ENCODE data around the gene GCNA.

The GCNA gene

GRCh38 chrX:71578253-71579135 is at the start of gene GCNA:
Gene GCNA (plus strand): TSS chrX:71578437. CDS start chrX:71580822, 2,385 bp downstream.
- DNase-seq (ENCODE audit: low read depth, low spot score): no peak

DNA sequence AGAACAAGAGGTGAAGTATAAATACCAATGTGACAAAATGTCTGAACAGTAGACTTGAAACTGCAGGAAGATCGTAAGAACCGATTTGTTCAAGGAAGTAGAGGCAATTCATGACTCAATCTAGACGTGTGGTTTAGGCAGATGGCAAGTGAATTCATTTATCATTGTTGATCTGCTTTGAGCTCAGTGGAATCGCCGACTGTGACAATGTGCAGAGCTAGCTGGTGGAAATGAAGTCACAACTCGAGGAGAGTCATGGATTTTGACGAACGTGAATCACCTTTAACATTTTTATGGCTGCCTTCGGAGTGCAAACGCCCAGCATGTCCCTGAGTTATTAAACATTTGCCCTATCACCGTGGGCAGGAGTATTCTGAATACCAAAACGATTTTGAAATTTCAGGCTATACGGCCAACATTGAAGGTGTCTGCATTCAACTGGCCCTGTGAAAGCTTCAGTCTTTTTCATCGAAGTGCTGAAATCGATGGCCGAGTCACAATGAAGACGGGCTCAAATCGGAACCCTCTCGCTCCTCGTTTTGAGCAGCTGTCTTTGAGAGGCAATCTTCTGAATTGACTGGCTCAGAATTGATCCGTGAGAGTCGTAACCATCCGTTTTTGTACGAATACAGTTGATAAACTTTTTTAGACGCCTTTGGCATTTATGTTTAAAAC is 46.0 kb upstream of the GCNA start:
- DNase-seq (ENCODE audit: low read depth, low spot score): no peak

GRCh38 chrX:71532753-71533425 is 45.3 kb upstream of the GCNA start, which contains the start of gene OGT:
Gene OGT (plus strand): TSS chrX:71533104. CDS start chrX:71533300, 196 bp downstream.
- peak; percentile 99 for DNase-seq (ENCODE audit: low read depth, low spot score)

DNA sequence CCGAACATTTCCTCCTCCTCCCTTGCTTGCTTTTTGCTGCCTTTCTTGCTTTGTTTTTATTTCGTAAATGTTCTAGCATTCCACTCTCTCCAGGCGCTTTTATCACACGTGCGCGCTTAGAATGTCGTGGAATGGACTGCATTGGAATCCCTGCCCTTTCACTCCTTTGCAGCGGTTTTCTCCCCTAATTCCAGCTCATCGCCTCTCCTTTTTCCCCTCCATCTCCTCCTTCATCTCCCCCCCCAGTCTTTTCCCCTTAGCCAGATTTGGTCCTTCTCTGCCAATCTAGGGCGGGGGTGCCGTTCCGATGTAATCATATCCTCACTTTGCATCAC is 44.8 kb upstream of the GCNA start:
- DNase-seq (ENCODE audit: low read depth, low spot score): no peak

DNA sequence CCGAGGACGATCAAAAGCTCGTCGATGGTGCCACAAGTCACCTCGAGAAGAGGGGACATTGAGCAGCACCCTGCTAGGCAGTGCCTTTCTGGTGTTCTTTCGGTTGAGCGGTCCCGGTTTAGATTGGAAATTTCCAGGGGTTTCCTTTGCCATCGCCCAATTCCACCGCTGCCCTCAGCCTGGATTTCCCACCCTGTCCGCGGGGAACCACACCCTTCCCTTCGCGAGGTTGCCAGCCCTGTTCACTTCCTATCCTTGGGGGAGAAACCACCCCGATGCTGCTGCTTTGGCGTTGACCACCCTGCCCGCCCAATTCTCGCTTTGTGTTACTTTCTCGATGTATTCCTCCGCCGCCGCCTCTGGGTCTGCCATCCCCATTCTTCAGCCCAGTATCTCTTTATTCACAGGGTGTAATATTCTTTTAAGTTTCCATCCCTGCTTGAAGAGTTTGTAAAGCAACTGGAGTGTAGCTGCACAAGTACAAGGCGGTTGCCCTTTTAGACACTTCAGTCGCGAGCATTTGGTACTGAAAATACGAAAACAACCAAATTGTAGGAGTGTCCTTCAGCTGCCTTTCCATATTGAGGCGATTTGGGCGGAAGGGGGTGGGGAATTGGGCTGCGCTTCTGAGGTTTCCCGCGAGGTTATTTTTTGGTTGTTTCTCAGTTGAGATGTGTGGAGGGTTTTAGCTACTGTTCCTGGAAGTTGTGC is 44.2 kb upstream of the GCNA start:
- DNase-seq (ENCODE audit: low read depth, low spot score): peak; percentile 73

DNA sequence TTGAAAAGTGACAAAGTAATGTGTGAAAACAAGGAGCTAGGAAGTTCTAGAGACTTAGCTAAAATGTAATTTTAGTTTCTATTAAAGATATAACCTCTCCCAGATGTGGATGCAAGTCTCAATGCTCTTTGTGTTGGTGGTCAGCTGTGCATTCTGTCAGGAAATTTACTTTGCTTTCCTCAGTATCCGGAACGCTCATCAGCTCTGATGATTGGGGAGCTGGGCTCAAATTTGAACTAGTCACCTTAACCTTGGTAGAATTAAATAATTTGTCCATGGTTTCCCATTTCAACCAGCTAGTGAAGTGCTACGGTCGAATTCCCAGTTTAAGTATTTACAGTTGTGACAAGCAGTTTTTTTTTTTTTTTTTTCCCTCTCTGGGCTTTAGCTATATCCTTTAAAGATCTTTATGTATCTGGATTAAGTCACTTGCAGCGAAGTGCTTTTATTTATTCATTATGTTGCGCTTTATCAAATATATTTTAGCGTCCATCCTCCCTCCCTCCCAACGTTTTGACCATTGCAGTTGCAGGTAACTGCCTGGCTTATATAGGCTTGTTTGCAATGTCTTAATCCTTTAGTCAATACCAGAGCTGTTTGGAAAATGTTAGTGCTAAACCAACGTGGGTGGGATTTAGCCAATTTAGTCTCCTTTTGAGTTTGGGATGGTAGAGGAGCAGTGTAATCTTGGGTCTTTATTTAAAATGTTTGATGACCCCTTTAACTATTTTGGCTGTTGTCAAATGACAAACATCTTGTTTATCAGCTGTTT is 43.3 kb upstream of the GCNA start:
- DNase-seq (ENCODE audit: low read depth, low spot score): no peak

DNA sequence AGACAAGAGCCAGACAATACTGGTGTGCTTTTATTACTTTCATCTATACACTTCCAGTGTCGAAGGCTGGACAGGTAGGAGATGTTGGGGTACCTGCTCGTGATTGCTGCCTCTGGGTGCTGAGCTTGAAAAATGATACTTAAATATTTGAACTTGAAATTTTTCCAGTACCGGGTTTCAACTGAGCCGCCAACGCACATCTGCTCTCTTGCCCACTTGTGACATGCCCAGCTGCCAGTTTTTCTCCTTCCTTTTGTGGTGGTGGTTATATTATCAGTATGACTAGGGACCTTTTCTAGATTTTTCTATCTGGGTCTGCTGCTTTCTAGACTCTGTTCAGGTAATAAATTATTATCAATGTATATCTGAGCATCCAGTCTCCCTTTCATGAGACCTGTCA is 42.0 kb upstream of the GCNA start:
- DNase-seq (ENCODE audit: low read depth, low spot score): no peak

- no peak for DNase-seq (ENCODE audit: low read depth, low spot score)
Measured at GRCh38 chrX:71537743-71538142, 40.5 kb upstream of the GCNA start.

- DNase-seq (ENCODE audit: low read depth, low spot score): no peak
Measured at GRCh38 chrX:71540801-71541200, 37.4 kb upstream of the GCNA start.

GRCh38 chrX:71541210-71542022 is 36.8 kb upstream of the GCNA start:
- DNase-seq (ENCODE audit: low read depth, low spot score): no peak

DNA sequence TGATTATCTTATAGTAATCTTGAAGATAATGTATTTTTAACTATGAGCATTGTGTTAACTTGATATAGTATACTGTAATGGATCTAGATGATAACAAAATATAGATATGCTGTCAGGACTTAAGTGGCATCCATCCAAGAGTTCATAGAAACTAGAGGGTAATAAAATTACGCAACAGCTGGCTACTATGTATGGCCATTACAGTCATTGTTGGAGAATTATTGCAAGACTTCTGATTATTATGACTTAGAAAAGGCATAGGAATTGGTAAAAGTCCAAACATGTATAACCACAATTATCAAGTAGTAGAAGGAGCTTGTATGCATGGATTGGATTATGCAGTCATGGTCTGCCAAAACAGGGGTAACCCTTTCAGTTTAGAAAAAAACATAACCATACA is 35.8 kb upstream of the GCNA start:
- no peak for DNase-seq (ENCODE audit: low read depth, low spot score)

DNA sequence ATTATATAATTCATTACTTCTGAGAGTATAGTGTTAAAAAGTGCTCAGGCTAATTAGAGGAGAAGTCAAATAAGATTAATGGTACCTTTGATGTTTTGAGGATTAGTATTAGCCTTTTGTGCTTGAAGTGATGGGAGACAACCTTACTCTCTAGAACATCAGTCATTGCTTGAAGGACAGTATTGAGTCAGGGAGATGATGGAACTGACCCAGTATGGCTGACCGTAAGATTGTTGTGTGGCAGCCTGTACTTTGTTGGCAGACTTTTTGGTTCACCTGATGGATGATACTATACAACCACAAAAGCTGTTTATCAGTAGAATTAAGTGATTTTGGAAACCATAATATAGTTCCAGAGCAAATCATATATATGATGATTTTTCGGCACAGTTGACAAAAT is 35.4 kb upstream of the GCNA start:
- DNase-seq (ENCODE audit: low read depth, low spot score): no peak

- DNase-seq (ENCODE audit: low read depth, low spot score): no peak
Measured at GRCh38 chrX:71543316-71543715, 34.9 kb upstream of the GCNA start.

DNA sequence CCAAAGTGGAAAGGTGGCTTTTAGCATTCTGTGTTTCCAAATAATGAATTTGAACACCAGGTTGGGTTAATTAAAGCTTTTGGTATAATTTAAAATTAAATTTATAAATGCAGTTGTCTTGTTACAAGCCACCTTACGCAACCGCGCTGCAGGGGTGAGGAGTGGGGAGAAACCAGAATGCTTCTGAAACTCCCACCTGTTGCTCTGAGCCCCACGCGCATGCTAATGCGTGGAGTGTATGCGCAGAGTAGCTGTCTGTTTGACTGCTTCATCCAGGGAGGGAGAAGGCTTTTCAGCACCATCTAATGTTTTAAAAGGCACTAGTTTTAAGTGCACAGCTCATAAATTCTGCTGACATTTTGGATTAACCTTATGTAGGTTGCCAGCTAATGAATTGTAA is 32.9 kb upstream of the GCNA start:
- no peak for DNase-seq (ENCODE audit: low read depth, low spot score)

DNA sequence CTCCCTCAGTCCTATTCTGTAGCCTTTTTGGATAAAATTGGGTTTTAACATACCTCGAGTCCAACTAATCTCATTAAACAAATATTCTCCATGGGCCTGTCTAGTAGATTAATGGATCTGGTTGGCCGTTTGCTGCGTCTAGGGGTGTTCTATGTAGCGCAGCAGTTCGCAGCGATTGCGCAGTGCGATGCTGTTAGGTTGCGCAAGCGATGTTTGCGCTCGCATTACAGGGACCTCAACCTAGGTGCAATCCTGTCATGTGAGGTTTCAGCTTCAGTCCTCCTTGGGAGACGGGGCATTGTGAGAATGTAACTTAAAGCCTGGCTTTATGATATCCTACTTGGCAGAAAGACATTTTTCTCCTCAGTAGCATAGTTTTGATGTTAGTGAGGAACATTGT is 31.4 kb upstream of the GCNA start:
- DNase-seq (ENCODE audit: low read depth, low spot score): no peak

DNA sequence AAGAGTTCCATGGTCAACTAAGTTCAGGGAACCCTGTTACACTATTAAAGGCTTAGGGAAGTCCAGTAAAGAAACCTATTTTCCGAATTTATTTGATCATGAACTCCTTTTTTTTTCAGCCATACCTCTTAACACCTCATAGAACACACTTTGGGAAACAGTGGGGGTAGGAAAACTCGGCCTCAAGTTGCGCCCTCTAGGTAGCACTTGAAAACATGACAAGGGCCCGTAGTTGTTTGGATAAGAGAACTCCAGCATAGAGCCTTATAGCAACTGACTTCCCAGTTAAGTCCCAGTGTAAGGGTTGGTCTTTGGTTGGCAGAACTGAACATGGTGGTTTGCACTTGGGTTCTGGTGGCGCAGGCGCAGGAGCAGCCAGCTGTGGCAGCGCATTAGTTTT is 30.9 kb upstream of the GCNA start:
- DNase-seq (ENCODE audit: low read depth, low spot score): peak; percentile 15

- DNase-seq (ENCODE audit: low read depth, low spot score): no peak
Measured at GRCh38 chrX:71549986-71550385, 28.3 kb upstream of the GCNA start.

- DNase-seq (ENCODE audit: low read depth, low spot score): no peak
Measured at GRCh38 chrX:71550578-71550977, 27.7 kb upstream of the GCNA start.

DNA sequence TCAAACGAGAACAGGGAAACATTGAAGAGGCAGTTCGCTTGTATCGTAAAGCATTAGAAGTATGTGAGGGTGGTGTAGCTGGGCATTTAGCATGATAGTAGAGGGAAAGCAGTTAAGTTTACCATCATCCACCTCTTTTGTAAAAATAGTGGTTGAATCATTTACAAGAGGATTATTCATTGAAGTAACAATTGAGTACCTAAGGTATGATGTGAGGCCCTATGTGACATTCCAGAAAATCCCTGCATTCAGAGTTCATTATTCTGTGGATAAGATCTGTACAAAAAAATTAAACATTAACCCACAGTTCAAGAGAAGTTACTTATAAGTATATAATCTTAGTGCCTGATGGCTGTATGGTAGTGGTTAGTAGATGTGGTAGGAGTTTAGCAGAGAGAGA is 22.2 kb upstream of the GCNA start:
- no peak for DNase-seq (ENCODE audit: low read depth, low spot score)

- DNase-seq (ENCODE audit: low read depth, low spot score): no peak
Measured at GRCh38 chrX:71558920-71559319, 19.3 kb upstream of the GCNA start.

All from ELF-1 (cell line).